GM12875 (cell line): Measurements from ENCODE around the gene NRIP3.

Experiments
- H3K4me3 ChIP-seq: one replicate; pipeline ENCODE4 v1.5.1; 2011; ENCODE audit warnings: low read depth, low read length, control low read depth
- CTCF ChIP-seq: IDR thresholded peaks from 2 replicates; pipeline ENCODE4 v1.5.1; 2011; ENCODE audit warnings: low read depth, mild to moderate bottlenecking, control low read depth, inconsistent platforms, low read length, moderate library complexity, borderline replicate concordance; ENCODE audit not compliant: insufficient read depth

NRIP3 gene

GRCh38 chr11:9004183-9004926 is 554 bp upstream of the NRIP3 start:
- H3K4me3 ChIP-seq = peak overlapping the region; percentile 38
- TF ChIP-seq CTCF = no peak

- TF ChIP-seq CTCF = no peak
- peak overlapping the region; percentile 38 for H3K4me3 ChIP-seq
Measured at GRCh38 chr11:9002920-9003572, 755 bp downstream of the NRIP3 start.

GRCh38 chr11:9001736-9002135 is 2.1 kb downstream of the NRIP3 start:
- TF ChIP-seq CTCF = no peak
- no peak overlapping the region for H3K4me3 ChIP-seq

GRCh38 chr11:8998017-8998416 is 5.8 kb downstream of the NRIP3 start:
- TF ChIP-seq CTCF = no peak
- no peak overlapping the region for H3K4me3 ChIP-seq

GRCh38 chr11:8997451-8997850 is 6.3 kb downstream of the NRIP3 start:
- TF ChIP-seq CTCF = no peak
- H3K4me3 ChIP-seq = no peak overlapping the region

GRCh38 chr11:8989453-8989852 is 14.3 kb downstream of the NRIP3 start:
- no peak for TF ChIP-seq CTCF
- no peak overlapping the region for H3K4me3 ChIP-seq
